PFSK-1 (cell line): ENCODE data around the gene TEX38.

Source experiments
- FOXP2 ChIP-seq: optimal IDR thresholded peaks from 2 replicates; pipeline ENCODE3; 2011; ENCODE audit warnings: borderline replicate concordance, control low read depth, inconsistent platforms; ENCODE audit not compliant: insufficient read depth; ENCODE audit errors: extremely low read length, extremely low read depth
- POLR2AphosphoS5 ChIP-seq: IDR thresholded peaks from 2 replicates; pipeline ENCODE4 v1.6.1; 2012; ENCODE audit warnings: low read depth, mild to moderate bottlenecking, control low read depth, low read length, moderate library complexity
- REST ChIP-seq, 2 experiments: IDR thresholded peaks; 2 replicates each; pipeline versions ENCODE4 v1.6.1 to v1.8.0; 2011 to 2012; ENCODE audit warnings: low read depth in 2 of 2, low read length in 2 of 2, control low read depth in 1 of 2, inconsistent platforms in 1 of 2, mild to moderate bottlenecking in 1 of 2, moderate library complexity in 1 of 2; ENCODE audit not compliant: insufficient read depth in 1 of 2
- SIN3A ChIP-seq: IDR thresholded peaks from 2 replicates; pipeline ENCODE4 v1.6.1; 2012; ENCODE audit warnings: mild to moderate bottlenecking, low read length, moderate library complexity, borderline replicate concordance; ENCODE audit not compliant: insufficient read depth
- TAF1 ChIP-seq: IDR thresholded peaks from 2 replicates; pipeline ENCODE4 v1.6.1; 2012; ENCODE audit warnings: low read length, control low read depth, borderline replicate concordance; ENCODE audit not compliant: insufficient read depth

Gene TEX38

GRCh38 chr1:46653405-46653958 lies 18.2 kb upstream of the TEX38 start:
- TF ChIP-seq SIN3A (no peak), POLR2AphosphoS5 (no peak), REST (IDR thresholded peaks at IDR 0.05; ENCODE audit: insufficient read depth in 1 of 2, low read depth in 2 of 2, low read length in 2 of 2) (no peak), FOXP2 (no peak), TAF1 (no peak)

- no peak for TF ChIP-seq POLR2AphosphoS5
- TF ChIP-seq SIN3A = no peak
- TF ChIP-seq REST (IDR thresholded peaks at IDR 0.05; ENCODE audit: insufficient read depth in 1 of 2, low read depth in 2 of 2, low read length in 2 of 2) = no peak
- TF ChIP-seq FOXP2 = no peak
- no peak for TF ChIP-seq TAF1
Observed at GRCh38 chr1:46654012-46654411, 17.6 kb upstream of the TEX38 start.

GRCh38 chr1:46655848-46656247 lies 15.8 kb upstream of the TEX38 start:
- TF ChIP-seq POLR2AphosphoS5 (no peak), SIN3A (no peak), FOXP2 (no peak), REST (IDR thresholded peaks at IDR 0.05; ENCODE audit: insufficient read depth in 1 of 2, low read depth in 2 of 2, low read length in 2 of 2) (no peak), TAF1 (no peak)

GRCh38 chr1:46656643-46657042 lies 15.0 kb upstream of the TEX38 start:
- TF ChIP-seq SIN3A = no peak
- TF ChIP-seq REST (IDR thresholded peaks at IDR 0.05; ENCODE audit: insufficient read depth in 1 of 2, low read depth in 2 of 2, low read length in 2 of 2) = no peak
- TF ChIP-seq TAF1 = no peak
- TF ChIP-seq POLR2AphosphoS5 = no peak
- no peak for TF ChIP-seq FOXP2

GRCh38 chr1:46657775-46658174 lies 13.9 kb upstream of the TEX38 start:
- TF ChIP-seq REST (IDR thresholded peaks at IDR 0.05; ENCODE audit: insufficient read depth in 1 of 2, low read depth in 2 of 2, low read length in 2 of 2) = no peak
- TF ChIP-seq FOXP2 = no peak
- TF ChIP-seq SIN3A = no peak
- TF ChIP-seq TAF1 = no peak
